ENCODE measurements around the gene MGLL.

Gene MGLL

DNA sequence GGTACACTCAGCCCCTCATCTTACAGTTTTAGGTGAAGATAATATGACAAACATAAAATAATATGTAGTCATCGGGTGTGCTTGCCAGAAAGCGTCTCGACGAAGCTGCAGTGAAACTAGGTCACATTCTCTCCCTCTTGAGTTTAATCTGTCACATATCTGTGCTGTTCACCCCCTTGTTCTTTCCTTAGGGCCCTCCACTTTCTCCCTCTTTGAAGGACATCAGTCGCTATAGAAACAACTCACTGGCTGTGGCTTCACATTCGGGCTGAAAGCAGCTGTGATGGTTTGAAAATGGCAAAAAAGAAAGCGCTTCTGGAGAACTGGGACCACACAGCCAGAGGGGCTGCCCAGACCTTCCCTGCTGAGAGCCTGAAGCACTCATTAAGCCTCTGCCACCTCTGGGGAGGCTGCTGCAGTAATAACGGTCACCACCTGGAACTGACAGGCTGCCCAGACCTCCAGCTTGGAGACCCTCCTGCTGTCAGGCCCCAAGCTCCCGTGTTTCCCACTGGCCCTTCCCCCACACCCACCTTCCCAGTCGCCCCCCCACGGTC, 99.2 kb downstream of the MGLL start:
- H3K27ac ChIP-seq: no peak overlapping the region
- TF ChIP-seq, protein P1, sequence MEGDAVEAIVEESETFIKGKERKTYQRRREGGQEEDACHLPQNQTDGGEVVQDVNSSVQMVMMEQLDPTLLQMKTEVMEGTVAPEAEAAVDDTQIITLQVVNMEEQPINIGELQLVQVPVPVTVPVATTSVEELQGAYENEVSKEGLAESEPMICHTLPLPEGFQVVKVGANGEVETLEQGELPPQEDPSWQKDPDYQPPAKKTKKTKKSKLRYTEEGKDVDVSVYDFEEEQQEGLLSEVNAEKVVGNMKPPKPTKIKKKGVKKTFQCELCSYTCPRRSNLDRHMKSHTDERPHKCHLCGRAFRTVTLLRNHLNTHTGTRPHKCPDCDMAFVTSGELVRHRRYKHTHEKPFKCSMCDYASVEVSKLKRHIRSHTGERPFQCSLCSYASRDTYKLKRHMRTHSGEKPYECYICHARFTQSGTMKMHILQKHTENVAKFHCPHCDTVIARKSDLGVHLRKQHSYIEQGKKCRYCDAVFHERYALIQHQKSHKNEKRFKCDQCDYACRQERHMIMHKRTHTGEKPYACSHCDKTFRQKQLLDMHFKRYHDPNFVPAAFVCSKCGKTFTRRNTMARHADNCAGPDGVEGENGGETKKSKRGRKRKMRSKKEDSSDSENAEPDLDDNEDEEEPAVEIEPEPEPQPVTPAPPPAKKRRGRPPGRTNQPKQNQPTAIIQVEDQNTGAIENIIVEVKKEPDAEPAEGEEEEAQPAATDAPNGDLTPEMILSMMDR (IDR thresholded peaks at IDR 0.05): no peak
- no peak for TF ChIP-seq ZFX (IDR thresholded peaks at IDR 0.05; ENCODE audit: borderline replicate concordance)

GRCh38 chr3:127722091-127722784, 100.1 kb downstream of the MGLL start:
- TF ChIP-seq ZFX (IDR thresholded peaks at IDR 0.05; ENCODE audit: borderline replicate concordance): no peak
- TF ChIP-seq, protein P1 (IDR thresholded peaks at IDR 0.05): no peak

DNA sequence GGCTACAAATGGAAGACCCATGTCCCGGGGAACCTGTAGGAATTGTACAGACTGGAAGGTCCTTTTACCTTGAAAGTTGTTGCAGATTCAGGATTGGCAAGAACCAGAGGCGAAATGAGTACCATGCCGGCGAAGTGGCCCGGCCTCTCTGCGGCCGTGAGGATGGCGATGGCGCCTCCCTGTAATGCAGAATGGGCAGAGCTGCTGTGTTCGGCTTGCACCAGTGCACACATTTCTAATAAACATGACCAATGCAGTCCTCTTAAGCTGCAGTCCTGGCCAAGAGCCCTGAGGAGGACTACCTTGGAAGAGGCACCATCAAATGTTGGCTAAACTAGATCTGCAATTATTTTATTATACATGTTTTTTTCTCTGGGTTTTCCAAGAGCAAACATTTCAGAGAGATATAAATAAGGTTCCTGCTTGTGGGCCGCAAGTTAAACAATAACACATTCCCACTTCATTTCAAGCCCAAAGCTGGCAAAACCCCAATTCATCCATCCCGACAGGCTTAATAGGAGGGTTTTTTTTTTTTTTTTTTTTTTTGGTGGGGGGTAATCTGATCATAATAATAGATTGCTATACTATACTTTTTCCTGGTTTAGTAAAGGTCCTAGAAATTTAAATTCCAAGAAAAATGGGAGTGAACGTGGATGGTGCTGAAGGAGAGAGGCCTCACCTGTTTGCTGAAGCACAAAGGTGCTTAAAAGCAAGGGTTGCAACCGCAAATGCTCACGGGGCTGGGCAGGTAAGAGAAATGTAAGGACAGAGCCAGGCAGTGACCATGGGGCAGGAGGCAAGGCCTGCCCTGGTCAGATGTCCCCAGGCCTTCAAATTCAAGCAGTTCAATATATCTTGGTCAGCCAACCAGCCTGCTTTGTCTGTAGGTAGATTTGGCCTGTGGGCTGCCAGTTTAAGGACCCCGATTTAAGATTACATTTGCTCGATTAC, 101.1 kb downstream of the MGLL start:
- H3K27ac ChIP-seq: no peak overlapping the region
- no peak for TF ChIP-seq ZFX (IDR thresholded peaks at IDR 0.05; ENCODE audit: borderline replicate concordance)
- TF ChIP-seq, protein P1 (IDR thresholded peaks at IDR 0.05): no peak

More at GRCh38 chr3:127722091-127722784, 100.1 kb downstream of the MGLL start:
- H3K27ac ChIP-seq: no peak overlapping the region

DNA sequence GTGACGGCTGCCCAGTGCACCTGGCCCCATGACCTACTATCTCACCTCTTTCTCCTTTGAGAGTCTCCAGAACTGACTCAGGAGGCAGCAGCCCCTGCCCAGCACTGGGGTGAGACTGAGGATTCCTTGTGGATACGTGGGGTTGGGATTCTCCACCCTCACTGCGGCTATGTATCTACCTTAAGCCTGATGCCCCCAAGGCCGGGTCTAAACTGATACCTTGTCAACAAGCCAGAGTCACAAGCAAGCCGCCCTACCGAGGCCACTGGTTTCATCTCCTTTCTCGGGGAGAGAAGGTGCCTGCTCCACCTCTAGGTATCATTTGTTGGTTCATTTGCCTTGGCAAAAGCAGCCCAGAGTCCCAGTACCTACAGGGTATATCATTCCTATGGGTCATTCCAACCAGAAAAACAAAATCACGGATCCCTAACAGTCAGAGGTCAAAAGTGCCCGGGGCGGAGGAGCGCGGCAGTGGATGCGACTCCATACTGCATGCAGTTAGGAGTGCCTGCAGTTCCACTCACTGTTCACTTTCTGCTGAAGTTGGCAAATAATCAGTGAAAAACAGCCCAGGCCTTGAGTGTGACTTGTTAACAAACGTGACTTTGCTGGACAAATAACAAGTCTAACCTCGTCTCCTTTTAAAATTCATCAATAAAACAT, 102.0 kb downstream of the MGLL start:
- TF ChIP-seq, protein P1 (IDR thresholded peaks at IDR 0.05): no peak
- TF ChIP-seq ZFX (IDR thresholded peaks at IDR 0.05; ENCODE audit: borderline replicate concordance): no peak
- no peak overlapping the region for H3K27ac ChIP-seq

- TF ChIP-seq, protein P1 (IDR thresholded peaks at IDR 0.05): no peak
- no peak for TF ChIP-seq ZFX (IDR thresholded peaks at IDR 0.05; ENCODE audit: borderline replicate concordance)
- no peak overlapping the region for H3K27ac ChIP-seq
Measured at GRCh38 chr3:127719369-127719768, 102.9 kb downstream of the MGLL start.

DNA sequence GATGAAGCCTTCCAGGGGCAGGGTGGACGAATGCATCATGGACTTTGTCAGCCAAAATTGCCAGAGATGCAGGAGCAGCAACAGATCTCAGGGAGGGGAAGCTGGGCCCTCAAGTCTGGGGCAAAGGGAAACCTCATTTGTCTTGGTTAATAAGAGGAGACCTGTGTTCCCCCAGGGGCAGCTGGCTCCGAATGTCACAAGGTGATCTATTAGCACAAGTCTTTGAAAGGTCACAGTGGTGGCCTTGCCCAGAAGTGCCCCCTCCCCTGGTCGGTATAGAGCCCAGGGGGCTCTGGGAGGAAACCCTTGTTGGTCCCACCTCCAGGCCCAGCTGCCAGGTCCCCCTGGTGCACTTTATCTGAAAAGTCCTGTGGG, 103.4 kb downstream of the MGLL start:
- TF ChIP-seq ZFX (IDR thresholded peaks at IDR 0.05; ENCODE audit: borderline replicate concordance): no peak
- TF ChIP-seq, protein P1 (IDR thresholded peaks at IDR 0.05): no peak
- H3K27ac ChIP-seq: no peak overlapping the region

Data from 22Rv1 (cell line).